Heart left ventricle (tissue), 13 donors: Measurements from ENCODE around the gene SSBP3.

Source experiments
- CTCF ChIP-seq, 12 donors: fragments of 200-600 bp; sonication (generic) in 4 of 12; IDR thresholded peaks; one replicate each; pipeline versions ENCODE4 v1.5.0 to v1.8.0; 2018 to 2022; ENCODE audit warnings: antibody characterized with exemption in 12 of 12, mild to moderate bottlenecking in 5 of 12
- POLR2A ChIP-seq, 2 donors: fragments of 450-650 bp; IDR thresholded peaks; one replicate each; pipeline ENCODE4 v1.6.1; 2017; ENCODE audit warnings: antibody characterized with exemption in 2 of 2, mild to moderate bottlenecking in 2 of 2, moderate library complexity in 2 of 2
- donor health status: ischemic (EF 13 %, LVEDD 7.1; RV severe dilation, severe dysfunction).
- donor health status: DM: no; HTN: yes; CAD: no.
- donor health status: DM: no; HTN: no; CAD: no.
- donor health status: ischemic (EF 25% LVEDD 6.9; RV normal size, moderate dysfunction).
- donor health status: ischemic (EF 25% LVEDD 5.7; RV mildly dilated, moderate dysfunction).
- donor health status: ischemic (EF 35%, LVEDD 5.7; RV mildly dilated, moderate dysfunction).
- donor health status: nonischemic (EF 11% LVEDD 7.7; RV severe dilation, severe dysfunction).
- donor health status: DM: yes; HTN: yes; CAD: no.
- donor health status: PGD.
- donor health status: ischemic (EF 29% LVEDD 5.4; RV normal size, mild dysfunction).
- donor health status: nonischemic (EF 23%, LVEDD 6.1; RV moderate dilation, normal function).

- TF ChIP-seq CTCF (IDR thresholded peaks at IDR 0.05): no peak
- TF ChIP-seq POLR2A (IDR thresholded peaks at IDR 0.05): no peak
Measured at GRCh38 chr1:54416435-54416834, 10.2 kb upstream of the SSBP3 start.
